MM.1S (cell line): ENCODE measurements around the gene KRTAP10-3.

Source experiments
- EZH2 ChIP-seq: fragments of 300-600 bp; sonication (generic); optimal IDR thresholded peaks from 2 replicates; pipeline ENCODE3; 2017; ENCODE audit warnings: low read depth, mild to moderate bottlenecking, antibody characterized with exemption, low read length, mixed read lengths
- TF ChIP-seq, protein P1 (sequence below): fragments of 300-600 bp; sonication (generic); IDR thresholded peaks from 2 replicates; pipeline ENCODE4 v1.5.1; 2016; ENCODE audit warnings: antibody characterized with exemption, low read length, mixed read lengths

DNA sequence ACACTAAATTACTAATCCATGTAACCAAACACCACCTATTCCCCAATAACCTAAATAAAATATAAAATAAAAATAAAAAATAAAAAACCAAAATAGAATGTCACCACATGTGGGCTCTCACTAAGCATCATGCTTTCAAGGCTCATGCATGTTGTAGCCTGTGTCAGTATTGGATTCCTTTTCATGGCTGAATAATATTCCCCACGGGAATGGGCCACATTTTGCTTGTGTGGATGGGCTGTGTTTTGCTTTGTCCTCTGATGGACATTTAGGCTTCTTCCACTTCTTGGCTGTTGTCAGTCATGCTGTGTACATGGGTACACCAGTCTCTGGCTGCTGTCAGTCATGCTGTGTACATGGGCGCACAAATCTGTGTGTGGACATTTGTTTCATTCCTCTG lies 30.5 kb upstream of the KRTAP10-3 start:
- TF ChIP-seq, protein P1, sequence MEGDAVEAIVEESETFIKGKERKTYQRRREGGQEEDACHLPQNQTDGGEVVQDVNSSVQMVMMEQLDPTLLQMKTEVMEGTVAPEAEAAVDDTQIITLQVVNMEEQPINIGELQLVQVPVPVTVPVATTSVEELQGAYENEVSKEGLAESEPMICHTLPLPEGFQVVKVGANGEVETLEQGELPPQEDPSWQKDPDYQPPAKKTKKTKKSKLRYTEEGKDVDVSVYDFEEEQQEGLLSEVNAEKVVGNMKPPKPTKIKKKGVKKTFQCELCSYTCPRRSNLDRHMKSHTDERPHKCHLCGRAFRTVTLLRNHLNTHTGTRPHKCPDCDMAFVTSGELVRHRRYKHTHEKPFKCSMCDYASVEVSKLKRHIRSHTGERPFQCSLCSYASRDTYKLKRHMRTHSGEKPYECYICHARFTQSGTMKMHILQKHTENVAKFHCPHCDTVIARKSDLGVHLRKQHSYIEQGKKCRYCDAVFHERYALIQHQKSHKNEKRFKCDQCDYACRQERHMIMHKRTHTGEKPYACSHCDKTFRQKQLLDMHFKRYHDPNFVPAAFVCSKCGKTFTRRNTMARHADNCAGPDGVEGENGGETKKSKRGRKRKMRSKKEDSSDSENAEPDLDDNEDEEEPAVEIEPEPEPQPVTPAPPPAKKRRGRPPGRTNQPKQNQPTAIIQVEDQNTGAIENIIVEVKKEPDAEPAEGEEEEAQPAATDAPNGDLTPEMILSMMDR, result no peak
- no peak for TF ChIP-seq EZH2
